ENCODE data around the gene DNAJC1.

DNAJC1 gene

GRCh38 chr10:21801609-21802008 lies 201.9 kb downstream of the DNAJC1 start:
- no peak for TF ChIP-seq CTCF (IDR thresholded peaks at IDR 0.05)
- no peaks in the 10 kb centered on the region for H3K4me1 ChIP-seq (ENCODE audit: control insufficient read depth in 1 of 2, insufficient read depth in 1 of 2, low read depth in 1 of 2, low read length in 1 of 2)
- H3K27ac ChIP-seq: no peak overlapping the region
- H3K36me3 ChIP-seq: no peaks in the 10 kb centered on the region
- H3K9me3 ChIP-seq: no peaks in the 10 kb centered on the region
- no peak overlapping the region for H3K4me3 ChIP-seq (ENCODE audit: low read depth in 1 of 2, low read length in 1 of 2)
- no peaks in the 10 kb centered on the region for H3K27me3 ChIP-seq

DNA sequence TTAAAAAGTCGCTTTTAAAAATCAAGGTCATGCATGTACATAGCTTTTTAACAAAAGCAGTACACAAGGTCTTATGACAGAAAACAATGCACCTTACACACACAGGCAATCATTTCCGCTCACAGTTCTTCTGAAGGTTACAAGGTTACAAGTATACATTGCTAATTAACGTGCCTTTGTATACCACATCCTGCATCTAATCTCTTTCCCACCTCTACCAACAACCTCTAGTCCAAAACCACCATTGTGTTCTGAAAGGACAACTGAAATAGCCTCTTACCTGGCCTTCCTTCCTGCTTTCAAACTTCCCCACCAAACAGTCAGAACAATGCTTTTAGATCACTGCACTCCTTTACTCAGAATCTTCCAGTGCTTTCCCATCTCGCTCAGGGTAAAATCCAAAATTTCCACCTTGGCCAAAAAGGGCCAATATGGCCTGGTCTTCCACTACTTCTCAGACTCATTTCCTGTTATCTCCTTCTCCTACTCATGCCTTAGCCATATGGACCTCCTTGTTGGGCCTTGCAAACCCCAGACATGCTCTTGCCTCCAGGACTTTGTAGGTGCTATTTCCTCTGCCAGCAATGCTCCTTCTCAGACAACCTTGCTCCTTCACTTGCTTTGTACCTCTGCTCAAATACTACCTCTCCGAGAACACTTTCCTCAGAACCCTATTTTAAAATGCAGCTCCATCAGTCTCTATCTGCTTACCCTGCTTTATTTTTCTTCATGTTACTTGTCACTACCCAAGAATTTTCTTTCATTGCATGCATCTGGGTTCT lies 205.4 kb downstream of the DNAJC1 start:
- no peak for TF ChIP-seq CTCF (IDR thresholded peaks at IDR 0.05)
- no peak overlapping the region for H3K4me3 ChIP-seq (ENCODE audit: low read depth in 1 of 2, low read length in 1 of 2)
- no peaks in the 10 kb centered on the region for H3K9me3 ChIP-seq
- H3K27me3 ChIP-seq: no peaks in the 10 kb centered on the region
- H3K36me3 ChIP-seq: no peaks in the 10 kb centered on the region
- H3K4me1 ChIP-seq (ENCODE audit: control insufficient read depth in 1 of 2, insufficient read depth in 1 of 2, low read depth in 1 of 2, low read length in 1 of 2): no peaks in the 10 kb centered on the region
- H3K27ac ChIP-seq: no peak overlapping the region

- Histone ChIP-seq H3K9me3 (no peaks in the 10 kb centered on the region), H3K4me1 (ENCODE audit: control insufficient read depth in 1 of 2, insufficient read depth in 1 of 2, low read depth in 1 of 2, low read length in 1 of 2) (no peaks in the 10 kb centered on the region), H3K27ac (no peak overlapping the region), H3K27me3 (no peaks in the 10 kb centered on the region), H3K36me3 (no peaks in the 10 kb centered on the region), H3K4me3 (ENCODE audit: low read depth in 1 of 2, low read length in 1 of 2) (no peak overlapping the region)
- no peak for TF ChIP-seq CTCF (IDR thresholded peaks at IDR 0.05)
Observed at GRCh38 chr10:21797533-21797932, 206.0 kb downstream of the DNAJC1 start.

DNA sequence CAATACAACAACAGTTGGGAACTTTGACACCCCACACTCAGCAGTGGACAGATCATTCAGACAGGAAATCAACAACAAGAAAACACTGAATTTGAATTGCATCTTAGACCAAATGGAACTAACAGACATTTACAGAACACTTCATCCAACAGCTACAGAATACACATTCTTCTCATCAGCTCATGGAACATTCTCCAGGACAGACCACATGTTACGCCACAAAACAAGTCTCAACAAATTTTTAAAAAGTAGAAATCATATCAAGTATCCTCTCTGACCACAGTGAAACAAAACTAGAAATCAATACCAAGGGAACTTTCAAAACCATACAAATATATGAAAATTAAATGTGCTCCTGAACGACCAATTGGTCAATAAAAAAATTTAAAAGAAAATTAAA lies 212.3 kb downstream of the DNAJC1 start:
- no peaks in the 10 kb centered on the region for H3K27me3 ChIP-seq
- H3K4me3 ChIP-seq (ENCODE audit: low read depth in 1 of 2, low read length in 1 of 2): no peak overlapping the region
- H3K27ac ChIP-seq: no peak overlapping the region
- no peaks in the 10 kb centered on the region for H3K4me1 ChIP-seq (ENCODE audit: control insufficient read depth in 1 of 2, insufficient read depth in 1 of 2, low read depth in 1 of 2, low read length in 1 of 2)
- no peaks in the 10 kb centered on the region for H3K36me3 ChIP-seq
- TF ChIP-seq CTCF (IDR thresholded peaks at IDR 0.05): no peak
- no peaks in the 10 kb centered on the region for H3K9me3 ChIP-seq

GRCh38 chr10:21776883-21777282 lies 226.6 kb downstream of the DNAJC1 start:
- Histone ChIP-seq H3K36me3 (no peaks in the 10 kb centered on the region), H3K4me1 (ENCODE audit: control insufficient read depth in 1 of 2, insufficient read depth in 1 of 2, low read depth in 1 of 2, low read length in 1 of 2) (no peaks in the 10 kb centered on the region)

More at GRCh38 chr10:21776883-21777282, 226.6 kb downstream of the DNAJC1 start:
- no peak overlapping the region for H3K4me3 ChIP-seq (ENCODE audit: low read depth in 1 of 2, low read length in 1 of 2)
- no peak for TF ChIP-seq CTCF (IDR thresholded peaks at IDR 0.05)
- no peaks in the 10 kb centered on the region for H3K9me3 ChIP-seq
- no peaks in the 10 kb centered on the region for H3K27me3 ChIP-seq
- H3K27ac ChIP-seq: no peak overlapping the region
